Lower leg skin (tissue), 3 donors: ENCODE measurements around the gene KIFAP3.

Experiments used
- POLR2A ChIP-seq, 2 donors: fragments of 450-650 bp; IDR thresholded peaks; one replicate each; pipeline ENCODE4 v1.6.1; 2016 to 2017; ENCODE audit warnings: antibody characterized with exemption in 2 of 2, mild to moderate bottlenecking in 1 of 2, moderate library complexity in 1 of 2
- TF ChIP-seq, protein P1 (sequence below), 3 donors: fragments of 450-650 bp; IDR thresholded peaks; one replicate each; pipeline ENCODE4 v1.5.1; 2016; ENCODE audit warnings: antibody characterized with exemption in 3 of 3, mild to moderate bottlenecking in 3 of 3, moderate library complexity in 2 of 3

DNA sequence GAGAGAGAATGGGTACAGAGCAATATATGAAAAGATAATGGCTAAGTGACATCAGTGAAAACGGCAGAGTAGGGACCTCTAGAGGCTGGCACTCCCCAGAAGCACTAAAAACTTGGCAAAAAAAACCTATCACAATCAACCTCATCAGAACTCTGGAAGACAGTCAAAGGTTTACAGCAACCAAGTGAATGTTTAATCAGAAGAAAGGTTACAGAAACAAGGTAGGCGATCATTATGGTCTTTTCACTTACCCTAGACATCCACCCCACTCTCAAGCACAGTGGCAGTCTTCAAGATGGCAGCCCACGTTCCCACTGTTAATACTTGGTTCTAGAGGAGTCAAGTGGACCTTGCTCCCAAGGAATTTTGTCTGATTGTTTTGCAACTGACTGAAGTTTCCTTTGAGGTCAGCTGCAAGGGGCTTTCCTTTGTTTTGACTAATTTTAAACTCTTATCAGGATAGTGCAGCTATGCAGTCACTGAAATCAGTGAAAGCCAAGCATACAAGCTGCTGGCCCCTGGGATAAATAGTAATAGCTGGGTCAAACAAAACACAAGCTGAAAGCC, 7.2 kb downstream of the KIFAP3 start:
- TF ChIP-seq, protein P1, sequence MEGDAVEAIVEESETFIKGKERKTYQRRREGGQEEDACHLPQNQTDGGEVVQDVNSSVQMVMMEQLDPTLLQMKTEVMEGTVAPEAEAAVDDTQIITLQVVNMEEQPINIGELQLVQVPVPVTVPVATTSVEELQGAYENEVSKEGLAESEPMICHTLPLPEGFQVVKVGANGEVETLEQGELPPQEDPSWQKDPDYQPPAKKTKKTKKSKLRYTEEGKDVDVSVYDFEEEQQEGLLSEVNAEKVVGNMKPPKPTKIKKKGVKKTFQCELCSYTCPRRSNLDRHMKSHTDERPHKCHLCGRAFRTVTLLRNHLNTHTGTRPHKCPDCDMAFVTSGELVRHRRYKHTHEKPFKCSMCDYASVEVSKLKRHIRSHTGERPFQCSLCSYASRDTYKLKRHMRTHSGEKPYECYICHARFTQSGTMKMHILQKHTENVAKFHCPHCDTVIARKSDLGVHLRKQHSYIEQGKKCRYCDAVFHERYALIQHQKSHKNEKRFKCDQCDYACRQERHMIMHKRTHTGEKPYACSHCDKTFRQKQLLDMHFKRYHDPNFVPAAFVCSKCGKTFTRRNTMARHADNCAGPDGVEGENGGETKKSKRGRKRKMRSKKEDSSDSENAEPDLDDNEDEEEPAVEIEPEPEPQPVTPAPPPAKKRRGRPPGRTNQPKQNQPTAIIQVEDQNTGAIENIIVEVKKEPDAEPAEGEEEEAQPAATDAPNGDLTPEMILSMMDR (IDR thresholded peaks at IDR 0.05): no peak
- no peak for TF ChIP-seq POLR2A (IDR thresholded peaks at IDR 0.05)
